Neural progenitor cell (in vitro differentiated cells): Measurements from ENCODE around the gene ADH7. TPM values are rescaled to one million over a fixed set of nuclear protein-coding genes. Genes with fewer than 3 reads are reported as not detected.

Experiments
- DNase-seq: peaks from one replicate; pipeline ENCODE4 v3.0.0-alpha.2; 2016; ENCODE audit warnings: low spot score
- H2AFZ ChIP-seq: fragments of 200-600 bp; sonication (generic); replicated peaks from 2 replicates; pipeline ENCODE4 v1.6.1; 2016; ENCODE audit warnings: antibody characterized with exemption
- H3F3A ChIP-seq: fragments of 200-600 bp; sonication (generic); 2 replicates; pipeline ENCODE4 v1.6.1; 2016; ENCODE audit warnings: antibody characterized with exemption, low read depth
- H3K27ac ChIP-seq: fragments of 200-600 bp; sonication (generic); 2 replicates; pipeline ENCODE4 v1.5.1; 2016; ENCODE audit warnings: mild to moderate bottlenecking
- H3K27me3 ChIP-seq: fragments of 200-600 bp; sonication (generic); 2 replicates; pipeline ENCODE4 v1.6.1; 2016; ENCODE audit warnings: mild to moderate bottlenecking, moderate library complexity
- H3K36me3 ChIP-seq: fragments of 200-600 bp; sonication (generic); 2 replicates; pipeline ENCODE4 v1.5.1; 2016
- H3K4me1 ChIP-seq: fragments of 200-600 bp; sonication (generic); 2 replicates; pipeline ENCODE4 v1.6.1; 2016; ENCODE audit warnings: mixed run types
- H3K4me2 ChIP-seq: fragments of 200-600 bp; sonication (generic); 2 replicates; pipeline ENCODE4 v1.6.1; 2016
- H3K4me3 ChIP-seq: fragments of 200-600 bp; sonication (generic); 2 replicates; pipeline ENCODE4 v1.5.1; 2016
- H3K79me2 ChIP-seq: fragments of 200-600 bp; sonication (generic); 2 replicates; pipeline ENCODE4 v1.6.1; 2016; ENCODE audit warnings: low read depth
- H3K9ac ChIP-seq: fragments of 200-600 bp; sonication (generic); 2 replicates; pipeline ENCODE4 v1.6.1; 2016
- H3K9me3 ChIP-seq: fragments of 200-600 bp; sonication (generic); 2 replicates; pipeline ENCODE4 v1.5.1; 2016; ENCODE audit warnings: low read depth
- H4K20me1 ChIP-seq: fragments of 200-600 bp; sonication (generic); 2 replicates; pipeline ENCODE4 v1.6.1; 2016; ENCODE audit warnings: low read depth
- H3K27ac Mint-ChIP-seq: 3 replicates; pipeline ENCODE4 v1.8.0; 2021; ENCODE audit warnings: mixed read lengths
- H3K27me3 Mint-ChIP-seq: 2 replicates; pipeline ENCODE4 v1.8.0; 2022; ENCODE audit warnings: low read depth, mild to moderate bottlenecking, inconsistent platforms, moderate library complexity, mixed read lengths; ENCODE audit not compliant: insufficient read depth
- H3K36me3 Mint-ChIP-seq: 3 replicates; pipeline ENCODE4 v1.8.0; 2021; ENCODE audit warnings: mixed read lengths
- H3K4me1 Mint-ChIP-seq: 3 replicates; pipeline ENCODE4 v1.8.0; 2021; ENCODE audit warnings: mixed read lengths
- H3K4me3 Mint-ChIP-seq: 3 replicates; pipeline ENCODE4 v1.8.0; 2021; ENCODE audit warnings: mild to moderate bottlenecking, moderate library complexity, mixed read lengths
- H3K9me3 Mint-ChIP-seq: 3 replicates; pipeline ENCODE4 v1.8.0; 2020; ENCODE audit warnings: mixed read lengths
- EZH2 ChIP-seq: fragments of 200-600 bp; sonication (generic); IDR thresholded peaks from 2 replicates; pipeline ENCODE4 v1.6.1; 2017; ENCODE audit warnings: antibody characterized with exemption, mild to moderate bottlenecking, moderate library complexity
- EZH2phosphoT487 ChIP-seq: fragments of 200-600 bp; sonication (generic); IDR thresholded peaks from 2 replicates; pipeline ENCODE4 v1.6.1; 2017; ENCODE audit warnings: antibody characterized with exemption
- total RNA-seq: library from RNA; depleted of rRNA; stranded (reverse); fragments of >200 nt; gene quantifications from 2 replicates; pipeline ENCODE4 v1.2.3, GENCODE V29; 2015; ENCODE audit warnings: low replicate concordance
- TF ChIP-seq, protein P1 (sequence below): fragments of 200-600 bp; sonication (generic); IDR thresholded peaks from 2 replicates; pipeline ENCODE4 v1.5.1; 2017; ENCODE audit warnings: antibody characterized with exemption, mild to moderate bottlenecking

ADH7 gene
- total RNA-seq, 1 donor from 2014 or later: not detected

DNA sequence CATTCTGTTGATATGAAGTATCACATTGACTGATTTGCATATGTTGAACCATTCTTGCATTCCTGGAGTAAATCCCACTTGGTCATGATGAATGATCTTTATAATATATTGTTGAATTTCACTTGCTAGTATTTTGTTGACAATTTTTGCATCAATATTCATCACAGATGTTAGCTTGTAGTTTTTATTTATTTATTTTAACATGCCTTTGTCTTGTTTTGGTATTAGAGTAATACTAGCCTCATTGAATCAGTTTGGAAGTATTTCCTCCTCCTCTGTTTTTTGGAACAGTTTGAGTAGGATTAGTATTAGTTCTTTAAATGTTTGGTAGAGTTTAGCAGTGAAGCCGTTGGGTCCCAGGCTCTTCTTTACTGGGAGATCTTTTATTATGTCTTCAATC is 68.7 kb downstream of the ADH7 start:
- no peak for DNase-seq
- no peak overlapping the region for H3K27ac Mint-ChIP-seq
- no peaks in the 10 kb centered on the region for H4K20me1 ChIP-seq
- no peaks in the 10 kb centered on the region for H3K27me3 ChIP-seq
- H3K36me3 ChIP-seq: no peaks in the 10 kb centered on the region
- H3F3A ChIP-seq: no peaks in the 10 kb centered on the region
- no peaks in the 10 kb centered on the region for H3K4me1 Mint-ChIP-seq
- H3K4me3 Mint-ChIP-seq: no peak overlapping the region
- peaks cover 9% of the 10 kb centered on the region for H3K9me3 Mint-ChIP-seq
- H3K9me3 ChIP-seq: peaks cover 6% of the 10 kb centered on the region
- no peak overlapping the region for H3K4me2 ChIP-seq
- no peak overlapping the region for H2AFZ ChIP-seq
- no peak overlapping the region for H3K4me3 ChIP-seq
- no peaks in the 10 kb centered on the region for H3K79me2 ChIP-seq
- H3K9ac ChIP-seq: no peak overlapping the region
- TF ChIP-seq EZH2 (no peak), EZH2phosphoT487 (no peak)
- TF ChIP-seq, protein P1, sequence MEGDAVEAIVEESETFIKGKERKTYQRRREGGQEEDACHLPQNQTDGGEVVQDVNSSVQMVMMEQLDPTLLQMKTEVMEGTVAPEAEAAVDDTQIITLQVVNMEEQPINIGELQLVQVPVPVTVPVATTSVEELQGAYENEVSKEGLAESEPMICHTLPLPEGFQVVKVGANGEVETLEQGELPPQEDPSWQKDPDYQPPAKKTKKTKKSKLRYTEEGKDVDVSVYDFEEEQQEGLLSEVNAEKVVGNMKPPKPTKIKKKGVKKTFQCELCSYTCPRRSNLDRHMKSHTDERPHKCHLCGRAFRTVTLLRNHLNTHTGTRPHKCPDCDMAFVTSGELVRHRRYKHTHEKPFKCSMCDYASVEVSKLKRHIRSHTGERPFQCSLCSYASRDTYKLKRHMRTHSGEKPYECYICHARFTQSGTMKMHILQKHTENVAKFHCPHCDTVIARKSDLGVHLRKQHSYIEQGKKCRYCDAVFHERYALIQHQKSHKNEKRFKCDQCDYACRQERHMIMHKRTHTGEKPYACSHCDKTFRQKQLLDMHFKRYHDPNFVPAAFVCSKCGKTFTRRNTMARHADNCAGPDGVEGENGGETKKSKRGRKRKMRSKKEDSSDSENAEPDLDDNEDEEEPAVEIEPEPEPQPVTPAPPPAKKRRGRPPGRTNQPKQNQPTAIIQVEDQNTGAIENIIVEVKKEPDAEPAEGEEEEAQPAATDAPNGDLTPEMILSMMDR: no peak
- H3K27me3 Mint-ChIP-seq: peaks cover 5% of the 10 kb centered on the region
- no peaks in the 10 kb centered on the region for H3K36me3 Mint-ChIP-seq
- no peak overlapping the region for H3K27ac ChIP-seq
- H3K4me1 ChIP-seq: no peaks in the 10 kb centered on the region

DNA sequence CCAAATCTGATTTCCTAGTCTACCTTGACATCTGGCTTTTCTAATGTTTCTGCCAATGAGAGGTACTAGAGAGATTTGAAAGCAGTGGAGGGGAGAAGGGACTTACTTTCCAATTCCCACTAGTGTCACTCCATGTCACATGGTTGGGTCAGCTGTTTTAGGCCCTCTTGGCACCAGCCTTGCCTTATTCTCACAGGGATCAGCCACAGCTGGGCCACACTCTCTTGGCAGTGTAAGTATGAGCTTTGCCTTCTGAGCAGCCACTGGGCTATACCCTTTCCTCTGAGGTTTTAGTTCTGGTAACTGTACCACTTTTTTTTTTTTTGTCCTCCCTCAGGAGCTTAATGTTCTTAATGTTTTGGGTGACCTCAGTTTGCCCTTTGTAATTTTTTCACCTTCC is 72.4 kb downstream of the ADH7 start:
- Histone ChIP-seq H3K27ac (no peak overlapping the region), H3K9me3 (peaks cover 6% of the 10 kb centered on the region), H4K20me1 (no peaks in the 10 kb centered on the region), H3F3A (no peaks in the 10 kb centered on the region), H3K4me3 (no peak overlapping the region), H3K27me3 (no peaks in the 10 kb centered on the region), H3K79me2 (no peaks in the 10 kb centered on the region), H2AFZ (no peak overlapping the region), H3K4me2 (no peak overlapping the region), H3K9ac (no peak overlapping the region), H3K4me1 (no peaks in the 10 kb centered on the region), H3K36me3 (no peaks in the 10 kb centered on the region)
- no peak overlapping the region for H3K4me3 Mint-ChIP-seq
- H3K27ac Mint-ChIP-seq: no peak overlapping the region
- peaks cover 14% of the 10 kb centered on the region for H3K9me3 Mint-ChIP-seq
- peaks cover 2% of the 10 kb centered on the region for H3K27me3 Mint-ChIP-seq
- no peak for DNase-seq
- TF ChIP-seq, protein P1: no peak
- TF ChIP-seq EZH2 (no peak), EZH2phosphoT487 (no peak)
- no peaks in the 10 kb centered on the region for H3K36me3 Mint-ChIP-seq
- H3K4me1 Mint-ChIP-seq: no peaks in the 10 kb centered on the region

Other genes with a start within 250 kb of the ADH7 start
- gene ADH6, start 216.1 kb downstream of the ADH7 start, total RNA-seq: not detected in 2 replicates
- not detected in 2 replicates for gene ADH1A, start 144.4 kb downstream of the ADH7 start, total RNA-seq
- not detected in 2 replicates for gene ADH1B, start 113.9 kb downstream of the ADH7 start, total RNA-seq
- gene ADH1C, start 82.6 kb downstream of the ADH7 start, total RNA-seq: not detected in 2 replicates
- gene C4orf17, start 75.7 kb upstream of the ADH7 start, total RNA-seq: not detected in 2 replicates
- gene TRMT10A, start 128.7 kb upstream of the ADH7 start, total RNA-seq: 11.0 and 15.6 TPM in 2 replicates
- gene MTTP, start 139.5 kb upstream of the ADH7 start, total RNA-seq: 1.1 and 4.4 TPM in 2 replicates
- gene C4orf54, start 222.5 kb upstream of the ADH7 start, total RNA-seq: not detected in 2 replicates